Raji (cell line): ENCODE data around the gene RACGAP1.

Experiments used
- POLR2A ChIP-seq: IDR thresholded peaks from 2 replicates; pipeline ENCODE4 v1.6.1; 2011; ENCODE audit warnings: low read depth, low read length, control low read depth; ENCODE audit not compliant: insufficient read depth

RACGAP1 gene

GRCh38 chr12:50047693-50048250 lies 22.5 kb upstream of the RACGAP1 start:
- TF ChIP-seq POLR2A = no peak

DNA sequence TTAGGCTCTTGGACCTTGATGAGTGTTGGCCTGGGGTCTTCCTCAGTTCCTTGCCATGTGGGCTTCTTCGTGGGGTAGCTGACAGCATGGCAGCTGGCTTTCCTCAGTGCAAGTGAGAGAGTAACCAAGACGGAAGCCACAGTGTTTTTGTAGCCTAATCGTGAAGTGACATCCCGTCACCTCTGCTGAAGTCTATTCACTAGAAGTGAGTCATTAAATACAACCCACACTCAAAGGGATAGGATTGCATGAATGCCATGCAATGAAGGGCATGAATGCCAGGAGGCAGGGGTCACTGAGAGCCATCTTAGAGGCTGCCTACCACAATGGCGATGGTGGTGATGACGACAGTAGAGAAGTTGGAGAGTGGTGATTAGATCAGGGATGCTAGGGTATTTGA lies 18.6 kb upstream of the RACGAP1 start:
- no peak for TF ChIP-seq POLR2A

DNA sequence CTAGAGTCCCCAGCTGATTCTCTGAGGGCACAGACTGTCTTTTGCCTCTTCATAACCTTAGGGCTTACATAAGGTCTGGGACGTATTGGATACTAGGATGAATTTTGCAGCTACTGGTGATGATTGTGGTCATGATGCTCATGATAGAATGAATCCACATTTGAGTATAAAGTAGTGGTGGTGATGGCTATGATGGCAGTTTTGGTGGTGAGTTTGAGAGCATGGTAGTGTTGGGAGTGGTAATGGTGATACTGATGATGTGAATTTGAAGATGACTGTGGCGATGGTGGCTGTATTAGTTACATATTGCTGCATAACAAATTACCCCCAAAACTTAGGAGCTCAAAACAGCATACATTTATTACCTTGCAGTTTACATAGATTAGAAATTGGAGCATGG lies 18.0 kb upstream of the RACGAP1 start:
- TF ChIP-seq POLR2A = no peak

- no peak for TF ChIP-seq POLR2A
Measured at GRCh38 chr12:50042693-50043092, 17.4 kb upstream of the RACGAP1 start.

DNA sequence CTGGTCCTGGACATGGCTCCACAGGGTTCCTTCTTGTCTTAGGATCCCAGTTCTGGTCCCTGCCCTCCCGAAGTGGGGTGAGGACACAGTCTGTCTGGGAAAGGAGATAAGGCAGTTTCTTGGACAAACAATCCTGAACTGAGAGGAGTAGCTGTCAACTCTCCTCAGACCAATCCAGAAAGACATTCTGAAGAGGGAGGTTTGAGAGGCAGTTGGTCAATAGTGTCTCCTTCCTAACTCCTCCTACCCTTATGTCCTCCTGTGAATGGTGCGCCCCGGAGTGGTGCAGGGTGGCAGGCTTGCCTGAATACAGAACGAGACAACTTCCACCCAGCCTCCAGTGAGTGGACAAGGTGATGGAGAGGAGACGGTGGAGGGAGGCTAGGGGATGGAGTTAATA lies 16.7 kb upstream of the RACGAP1 start:
- no peak for TF ChIP-seq POLR2A

- no peak for TF ChIP-seq POLR2A
Measured at GRCh38 chr12:50041062-50041860, 16.0 kb upstream of the RACGAP1 start.

DNA sequence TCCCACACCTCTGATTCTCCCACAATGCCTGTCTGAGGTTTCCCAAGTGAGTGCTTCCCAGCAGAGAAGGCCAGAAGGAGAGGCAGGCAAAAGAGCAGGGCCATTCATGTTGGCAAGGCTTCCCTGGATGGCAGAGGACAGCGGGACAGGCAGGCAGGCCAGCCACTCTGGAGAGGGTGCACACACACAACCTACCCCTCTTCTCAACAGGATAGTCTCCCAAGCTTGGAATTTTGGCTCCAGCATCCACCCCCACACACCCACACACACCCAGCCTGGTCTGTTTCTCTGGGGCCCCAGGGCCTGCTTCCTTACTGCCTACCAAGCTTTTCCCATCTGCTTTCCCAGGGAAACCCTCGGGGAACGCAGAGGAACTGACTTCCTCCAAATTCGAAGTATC lies 15.4 kb upstream of the RACGAP1 start:
- TF ChIP-seq POLR2A = no peak

DNA sequence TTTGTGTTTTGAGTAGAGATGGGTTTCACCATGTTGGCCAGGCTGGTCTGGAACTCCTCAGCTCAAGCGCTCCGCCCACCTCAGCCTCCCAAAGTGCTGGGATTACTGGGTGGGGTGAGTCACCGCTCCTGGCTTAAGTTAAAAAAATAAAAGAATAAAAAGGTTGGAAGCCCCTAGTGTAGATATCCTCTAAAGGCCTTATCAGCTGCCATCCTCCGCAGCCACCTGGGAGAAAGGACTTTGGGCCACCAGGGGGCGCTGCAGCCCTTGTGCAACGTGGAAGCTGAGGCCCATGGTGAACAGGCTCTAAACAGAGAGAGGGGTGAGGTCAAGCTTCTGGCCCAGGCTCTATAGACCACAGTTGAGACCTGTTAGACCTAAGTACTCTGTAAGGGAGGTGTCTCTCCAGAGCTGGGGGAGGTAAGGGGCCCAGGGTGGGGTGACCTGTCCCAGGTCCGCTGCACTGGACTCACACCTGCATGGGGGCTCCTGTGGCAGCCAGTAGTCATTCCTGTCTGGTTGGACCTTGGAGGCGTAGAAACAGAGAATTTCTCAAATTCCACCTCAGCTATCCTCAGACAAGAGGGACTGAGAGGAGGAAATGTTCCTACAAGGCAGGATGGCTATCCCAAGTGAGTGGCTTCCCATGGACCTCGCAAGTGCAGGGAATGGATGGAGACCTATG lies 14.0 kb upstream of the RACGAP1 start:
- no peak for TF ChIP-seq POLR2A

GRCh38 chr12:50038336-50038735 lies 13.0 kb upstream of the RACGAP1 start:
- TF ChIP-seq POLR2A = no peak

DNA sequence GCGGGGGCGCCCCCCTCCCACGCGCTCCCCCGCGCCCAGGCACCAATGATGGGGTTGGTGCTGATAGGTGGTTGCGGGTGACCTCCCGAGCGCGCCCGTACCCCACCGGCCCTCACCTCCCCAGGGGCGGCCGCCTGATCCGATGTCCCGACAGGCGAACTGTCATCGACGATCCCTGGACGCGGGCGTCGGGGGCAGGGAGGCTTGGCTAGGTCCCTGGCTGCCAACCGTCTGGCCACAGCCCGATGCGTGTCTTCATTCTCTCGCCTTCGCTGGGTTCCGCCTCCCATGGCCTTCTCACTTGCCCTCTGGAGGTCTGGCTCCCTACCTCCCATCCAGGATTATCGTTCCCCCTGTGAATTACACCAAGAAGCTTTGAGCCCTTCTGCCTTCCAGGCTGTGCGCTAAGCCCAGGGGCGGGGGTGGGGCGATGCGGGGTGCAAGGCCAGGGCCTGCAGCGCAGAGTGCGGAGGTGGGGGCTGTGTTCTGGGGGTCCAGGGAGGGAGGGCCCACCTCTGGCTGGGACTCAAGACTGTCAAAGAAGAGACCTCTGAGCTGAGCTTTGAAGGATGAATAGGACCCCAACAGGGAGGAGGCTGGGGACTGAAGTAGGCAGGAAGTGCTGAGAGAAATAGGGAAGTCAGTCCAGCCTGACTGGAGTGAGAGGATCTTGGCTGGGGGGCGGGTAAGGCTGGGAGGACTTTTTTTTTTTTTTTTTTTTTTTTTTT lies 7.7 kb upstream of the RACGAP1 start:
- TF ChIP-seq POLR2A = no peak

DNA sequence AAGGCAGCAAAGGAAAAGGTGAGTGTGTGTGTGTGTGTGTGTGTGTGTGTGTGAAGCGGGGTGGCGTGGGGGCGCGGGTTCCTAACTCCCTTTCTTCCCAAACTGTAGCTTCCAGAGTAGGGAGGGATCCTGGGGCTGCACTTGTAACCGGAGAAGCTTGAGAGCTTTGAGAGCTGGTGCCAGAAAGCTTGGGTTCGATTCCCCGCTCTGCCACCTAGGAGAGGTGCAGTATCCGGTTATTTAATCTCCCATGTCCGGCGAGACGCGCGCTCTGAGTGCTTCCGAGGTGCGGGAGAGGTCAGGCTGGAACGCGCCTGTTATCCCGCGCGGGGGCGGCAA lies 7.2 kb upstream of the RACGAP1 start:
- no peak for TF ChIP-seq POLR2A

DNA sequence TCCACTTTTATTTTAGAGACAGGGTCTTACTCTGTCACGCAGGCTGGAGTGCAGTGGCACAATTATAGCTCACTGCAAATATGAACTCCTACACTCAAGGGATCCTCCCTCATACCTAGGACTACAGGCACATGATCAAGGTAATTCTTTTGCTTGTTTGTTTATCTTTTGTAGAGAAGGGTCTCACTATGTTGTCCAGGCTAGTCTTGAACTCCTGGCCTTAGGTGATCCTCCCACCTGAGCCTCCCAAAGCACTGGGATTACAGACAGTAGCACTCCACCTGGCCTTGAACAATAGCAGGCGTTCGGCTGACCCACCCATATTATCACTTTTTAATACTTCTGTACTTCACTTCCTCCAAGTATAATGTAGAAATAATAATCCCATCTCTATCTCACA lies 1.4 kb upstream of the RACGAP1 start:
- no peak for TF ChIP-seq POLR2A

DNA sequence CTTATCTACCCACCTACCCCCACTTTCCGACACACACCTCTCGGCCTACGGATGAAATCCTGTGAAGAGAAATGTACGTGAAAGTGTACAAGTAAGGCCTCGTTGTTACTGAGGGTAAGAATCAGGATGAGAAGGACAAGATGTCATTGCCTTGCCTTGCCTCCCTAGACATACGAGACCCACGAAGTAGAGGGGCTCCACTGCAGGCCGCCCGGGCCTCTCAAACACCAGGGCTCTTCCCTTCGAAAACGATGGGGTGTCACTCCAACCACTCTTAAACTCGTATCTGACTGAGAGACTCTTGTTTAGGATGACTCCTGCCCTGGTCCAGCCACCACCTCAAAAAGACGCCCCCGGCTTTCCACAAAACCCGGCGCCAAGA lies 498 bp downstream of the RACGAP1 start:
- TF ChIP-seq POLR2A = no peak

- TF ChIP-seq POLR2A = no peak
Measured at GRCh38 chr12:50024227-50024626, 1.1 kb downstream of the RACGAP1 start.

DNA sequence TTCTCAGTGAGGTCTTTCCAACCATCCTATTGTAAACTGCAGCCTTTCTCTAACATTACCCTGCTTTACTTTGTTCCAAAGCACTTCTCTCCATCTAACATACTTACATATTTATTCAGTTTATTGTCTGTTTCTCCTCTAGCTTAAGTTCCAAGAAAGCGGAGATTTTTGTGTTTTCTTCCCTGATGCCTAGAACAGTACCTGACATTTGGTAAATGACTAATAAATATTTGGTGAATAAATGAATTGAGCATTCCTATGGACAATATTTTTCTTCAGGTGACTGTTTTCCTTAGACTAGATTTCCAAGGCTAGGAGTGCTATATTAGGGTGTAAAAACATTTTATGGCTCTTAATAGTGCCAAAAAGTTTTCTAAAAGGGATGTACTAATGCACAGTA lies 2.4 kb downstream of the RACGAP1 start:
- TF ChIP-seq POLR2A = no peak

- TF ChIP-seq POLR2A = no peak
Measured at GRCh38 chr12:50021031-50021430, 4.3 kb downstream of the RACGAP1 start.
